Transverse colon (tissue), 4 donors: ENCODE data around the gene LAMTOR2. TPM values are rescaled to one million over a fixed set of nuclear protein-coding genes. Genes with fewer than 3 reads are reported as not detected.
"Not testable (repeated sequence)": the region's sequence is repeated elsewhere in the genome, so short reads cannot be mapped to it uniquely, and the experiment has no call there.

ENCODE experiments used
- DNase-seq: peaks from one replicate; pipeline ENCODE4 v3.0.0-alpha.2; 2019
- H3K27ac ChIP-seq, 4 donors: fragments of 200-600 bp; sonication (generic); 2 replicates each; pipeline ENCODE4 v1.5.1; 2016 to 2018; ENCODE audit warnings: inconsistent platforms in 4 of 4
- H3K27me3 ChIP-seq: fragments of 200-600 bp; sonication (generic); 2 replicates; pipeline ENCODE4 v1.5.1; 2017; ENCODE audit warnings: inconsistent platforms
- H3K36me3 ChIP-seq, 4 donors: fragments of 200-600 bp; sonication (generic); 2 replicates each; pipeline ENCODE4 v1.5.1; 2017 to 2019; ENCODE audit warnings: inconsistent platforms in 4 of 4
- H3K4me1 ChIP-seq, 4 donors: fragments of 200-600 bp; sonication (generic); 2 replicates each; pipeline ENCODE4 v1.5.1; 2017 to 2020; ENCODE audit warnings: inconsistent platforms in 4 of 4
- H3K4me3 ChIP-seq, 4 donors: fragments of 200-600 bp; sonication (generic); 1 replicate in 1 of 4; 2 replicates in 3 of 4; pipeline versions ENCODE4 v1.5.1 to v1.6.1; 2017 to 2019; ENCODE audit warnings: inconsistent platforms in 4 of 4
- H3K9me3 ChIP-seq, 2 donors: fragments of 200-600 bp; sonication (generic); 2 replicates each; pipeline ENCODE4 v1.5.1; 2017 to 2019; ENCODE audit warnings: inconsistent platforms in 2 of 2
- CTCF ChIP-seq, 5 experiments: fragments of 200-600 bp in 3 of 5; fragments of 450-650 bp in 2 of 5; sonication (generic) in 3 of 5; IDR thresholded peaks; 1 replicate in 2 of 5; 2 replicates in 3 of 5; pipeline ENCODE4 v1.5.1; 2016 to 2017; ENCODE audit warnings: antibody characterized with exemption in 5 of 5, inconsistent platforms in 3 of 5, mild to moderate bottlenecking in 2 of 5, moderate library complexity in 1 of 5
- EP300 ChIP-seq: sonication (generic); formaldehyde crosslinking; IDR thresholded peaks from one replicate; pipeline ENCODE4 v1.6.1; 2017; ENCODE audit warnings: antibody characterized with exemption, low read depth
- POLR2A ChIP-seq: fragments of 450-650 bp; IDR thresholded peaks from one replicate; pipeline ENCODE4 v1.6.1; 2016; ENCODE audit warnings: antibody characterized with exemption, mild to moderate bottlenecking, moderate library complexity
- POLR2AphosphoS5 ChIP-seq, 3 donors: sonication (generic); formaldehyde crosslinking; IDR thresholded peaks; one replicate each; pipeline ENCODE4 v1.6.1; 2016; ENCODE audit warnings: antibody characterized with exemption in 3 of 3
- WGBS, 2 donors: methylation state at CpG; one replicate each; pipeline ENCODE4 v1.1.5; 2018; ENCODE audit warnings: low coverage in 1 of 2; 5-methylcytosine and 5-hydroxymethylcytosine counted together
- in situ Hi-C, 4 donors: fragments of 200-750 bp; cut with MboI; loops; one replicate each; pipeline versions ENCODE4 v1.15.0 to v1.15.1; 2017; ENCODE audit warnings: low sequenced_read_pairs in 3 of 4, low pct_ligation_motif_present in 1 of 4, low pct_unique_long_range_greater_than_20kb in 1 of 4
- intact Hi-C: fragments of 100-400 bp; cut with DNase I; formaldehyde crosslinking; loops from one replicate; pipeline ENCODE4 v1.15.1; 2023; ENCODE audit warnings: low total_unique reads
- total RNA-seq, 4 donors: library from RNA; depleted of rRNA; stranded (reverse); fragments of >200 nt; gene quantifications; one replicate each; pipeline ENCODE4 v1.1.0, GENCODE V29; 2016

Gene LAMTOR2
- total RNA-seq, 4 donors from 2014 or later, result 20.9 to 70.9 (median 47.5) TPM

DNA sequence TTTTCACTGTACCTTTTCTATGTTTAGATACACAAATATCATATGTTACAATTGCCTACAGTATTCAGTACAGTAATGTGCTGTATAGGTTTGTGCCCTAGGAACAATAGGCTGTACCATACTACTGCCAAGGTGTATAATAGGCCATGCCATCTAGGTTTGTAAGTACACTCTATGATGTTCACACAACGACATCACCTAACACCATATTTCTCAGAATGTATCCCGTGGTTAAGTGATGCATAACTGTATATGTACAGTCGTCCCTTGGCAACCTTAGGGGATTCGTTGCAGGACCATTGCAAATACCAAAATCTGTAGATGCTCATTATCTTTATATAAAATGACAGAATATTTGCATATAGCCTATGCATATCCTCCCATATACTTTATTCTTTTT lies 28.0 kb upstream of the LAMTOR2 start:
- Histone ChIP-seq H3K27me3 (no peaks in the 10 kb centered on the region), H3K36me3 (no peaks in the 10 kb centered on the region), H3K4me1 (peaks cover 0 to 2% (median 0%) of the 10 kb centered on the region in 4 donors), H3K9me3 (no peaks in the 10 kb centered on the region), H3K4me3 (no peak overlapping the region), H3K27ac (no peak overlapping the region)
- in situ Hi-C loops (no loop called here), intact Hi-C loops (no loop called here)
- WGBS, 2 donors, result 70 to 77% methylated on average over 2 to 4 of the region's 4 CpGs
- no peak for DNase-seq
- no peak for TF ChIP-seq POLR2AphosphoS5 (IDR thresholded peaks at IDR 0.05)
- TF ChIP-seq EP300, result no peak
- TF ChIP-seq POLR2A, result no peak
- no peak for TF ChIP-seq CTCF (IDR thresholded peaks at IDR 0.05)

GRCh38 chr1:156033011-156033410 lies 21.6 kb upstream of the LAMTOR2 start:
- no peaks in the 10 kb centered on the region for H3K27me3 ChIP-seq
- H3K36me3 ChIP-seq, result peaks cover 0 to 7% (median 3%) of the 10 kb centered on the region in 4 donors
- H3K4me1 ChIP-seq, result no peaks in the 10 kb centered on the region
- H3K4me3 ChIP-seq, result no peak overlapping the region
- H3K9me3 ChIP-seq, result no peaks in the 10 kb centered on the region
- WGBS, 2 donors, result 70 to 100% methylated on average over 2 to 6 of the region's 6 CpGs
- TF ChIP-seq POLR2AphosphoS5 (IDR thresholded peaks at IDR 0.05) (no peak), EP300 (no peak), CTCF (IDR thresholded peaks at IDR 0.05) (no peak), POLR2A (no peak)
- DNase-seq, result no peak
- intact Hi-C loops (no loop called here), in situ Hi-C loops (no loop called here)
- no peak overlapping the region for H3K27ac ChIP-seq

DNA sequence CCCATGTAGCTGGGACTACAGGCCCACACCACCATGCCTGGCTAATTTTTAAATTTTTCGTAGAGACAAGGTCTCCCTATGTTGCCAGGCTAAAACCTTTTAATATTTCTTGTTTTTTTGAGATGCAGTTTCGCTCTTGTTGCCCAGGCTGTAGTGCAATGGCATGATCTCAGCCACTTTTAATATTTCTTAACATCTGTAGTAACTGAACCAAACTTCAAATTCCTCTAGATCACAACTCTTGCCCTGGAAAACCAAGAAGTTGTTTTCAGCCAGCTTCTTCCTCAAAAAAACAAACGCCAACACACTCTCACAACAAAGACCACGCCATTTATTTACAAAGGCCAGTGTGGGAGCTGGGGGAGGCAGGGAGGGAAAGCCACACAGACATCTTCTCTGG lies 19.6 kb upstream of the LAMTOR2 start:
- 96 to 100% methylated on average over 2 to 4 of the region's 4 CpGs for WGBS, 2 donors
- H3K27me3 ChIP-seq, intact Hi-C loops, H3K9me3 ChIP-seq, in situ Hi-C loops, H3K4me1 ChIP-seq, H3K4me3 ChIP-seq, H3K36me3 ChIP-seq, H3K27ac ChIP-seq, DNase-seq: not testable (repeated sequence)

- H3K27ac ChIP-seq, result no peak overlapping the region
- TF ChIP-seq CTCF (IDR thresholded peaks at IDR 0.05), result no peak
- no peak for TF ChIP-seq EP300
- no peak for TF ChIP-seq POLR2AphosphoS5 (IDR thresholded peaks at IDR 0.05)
- TF ChIP-seq POLR2A, result no peak
- intact Hi-C loops, result no loop called here
- no peaks in the 10 kb centered on the region for H3K4me1 ChIP-seq
- H3K9me3 ChIP-seq, result no peaks in the 10 kb centered on the region
- no peak overlapping the region for H3K4me3 ChIP-seq
- in situ Hi-C loops, result no loop called here
- H3K36me3 ChIP-seq, result peaks cover 0 to 14% (median 3%) of the 10 kb centered on the region in 4 donors
- no peak for DNase-seq
- WGBS, 2 donors, result 87 to 100% methylated on average over 1 to 3 of the region's 3 CpGs
- no peaks in the 10 kb centered on the region for H3K27me3 ChIP-seq
These were observed 11.8 kb upstream of the LAMTOR2 start for GRCh38 chr1:156042828-156043227.

DNA sequence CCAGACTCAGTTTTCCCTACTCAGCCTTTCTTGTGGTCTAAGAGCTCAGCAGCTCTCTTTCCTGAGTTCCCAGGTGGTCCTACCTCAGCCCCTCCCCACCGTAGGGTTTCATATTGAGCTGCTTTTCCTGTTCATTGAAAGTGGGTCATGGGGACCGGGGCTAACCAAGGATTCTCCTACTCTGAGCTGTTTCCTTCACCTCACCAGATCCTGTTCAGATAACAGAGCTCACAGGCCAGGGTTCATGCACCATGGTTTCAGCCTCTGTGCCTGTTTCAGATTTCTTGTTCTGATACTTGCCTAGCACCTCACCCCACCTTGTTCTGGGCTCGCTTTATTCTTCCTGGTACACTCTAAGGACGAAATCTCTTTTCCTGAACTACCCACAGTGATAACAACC lies 9.5 kb upstream of the LAMTOR2 start:
- 87 to 96% methylated on average over 4 of the region's 4 CpGs for WGBS, 2 donors
- Histone ChIP-seq H3K9me3 (no peaks in the 10 kb centered on the region), H3K36me3 (peaks cover 0 to 11% (median 2%) of the 10 kb centered on the region in 4 donors), H3K4me3 (no peak overlapping the region), H3K27me3 (no peaks in the 10 kb centered on the region), H3K27ac (no peak overlapping the region), H3K4me1 (no peaks in the 10 kb centered on the region)
- DNase-seq, result no peak
- in situ Hi-C loops (no loop called here), intact Hi-C loops (no loop called here)
- TF ChIP-seq EP300, result no peak
- no peak for TF ChIP-seq POLR2A
- TF ChIP-seq POLR2AphosphoS5 (IDR thresholded peaks at IDR 0.05), result no peak
- TF ChIP-seq CTCF (IDR thresholded peaks at IDR 0.05), result no peak
